Astrocyte (in vitro differentiated cells and primary cell): ENCODE data around the gene CDC73.

Source experiments
- EZH2 ChIP-seq: IDR thresholded peaks from 2 replicates; pipeline ENCODE4 v1.6.1; 2012; ENCODE audit warnings: mild to moderate bottlenecking, low read length, inconsistent platforms; ENCODE audit not compliant: insufficient read depth
- TF ChIP-seq, protein P1 (sequence below): IDR thresholded peaks from 2 replicates; pipeline ENCODE4 v1.5.1; 2011; ENCODE audit warnings: low read depth, mild to moderate bottlenecking, inconsistent platforms, low read length, moderate library complexity; ENCODE audit not compliant: insufficient read depth

- TF ChIP-seq, protein P1, sequence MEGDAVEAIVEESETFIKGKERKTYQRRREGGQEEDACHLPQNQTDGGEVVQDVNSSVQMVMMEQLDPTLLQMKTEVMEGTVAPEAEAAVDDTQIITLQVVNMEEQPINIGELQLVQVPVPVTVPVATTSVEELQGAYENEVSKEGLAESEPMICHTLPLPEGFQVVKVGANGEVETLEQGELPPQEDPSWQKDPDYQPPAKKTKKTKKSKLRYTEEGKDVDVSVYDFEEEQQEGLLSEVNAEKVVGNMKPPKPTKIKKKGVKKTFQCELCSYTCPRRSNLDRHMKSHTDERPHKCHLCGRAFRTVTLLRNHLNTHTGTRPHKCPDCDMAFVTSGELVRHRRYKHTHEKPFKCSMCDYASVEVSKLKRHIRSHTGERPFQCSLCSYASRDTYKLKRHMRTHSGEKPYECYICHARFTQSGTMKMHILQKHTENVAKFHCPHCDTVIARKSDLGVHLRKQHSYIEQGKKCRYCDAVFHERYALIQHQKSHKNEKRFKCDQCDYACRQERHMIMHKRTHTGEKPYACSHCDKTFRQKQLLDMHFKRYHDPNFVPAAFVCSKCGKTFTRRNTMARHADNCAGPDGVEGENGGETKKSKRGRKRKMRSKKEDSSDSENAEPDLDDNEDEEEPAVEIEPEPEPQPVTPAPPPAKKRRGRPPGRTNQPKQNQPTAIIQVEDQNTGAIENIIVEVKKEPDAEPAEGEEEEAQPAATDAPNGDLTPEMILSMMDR: no peak
- TF ChIP-seq EZH2: no peak
Measured at GRCh38 chr1:193090865-193091264, 31.0 kb upstream of the CDC73 start.
